Left renal pelvis (tissue), 4 donors: ENCODE data around the gene OR10X1. TPM values are rescaled to one million over a fixed set of nuclear protein-coding genes. Genes with fewer than 3 reads are reported as not detected.

Experiments
- polyA plus RNA-seq, 4 donors: library from polyadenylated mRNA; unstranded; fragments of 120-200 nt; gene quantifications; one replicate each; pipeline ENCODE4 v1.2.1, GENCODE V29; 2013; ENCODE audit not compliant: insufficient read length in 4 of 4

Gene OR10X1
- polyA plus RNA-seq, 4 donors, result not detected

Other genes with a start within 250 kb of the OR10X1 start
- gene CD1B, start 248.4 kb downstream of the OR10X1 start, polyA plus RNA-seq, result not detected
- gene CD1E, start 226.0 kb downstream of the OR10X1 start, polyA plus RNA-seq, result under 1 TPM in 1 of 4 donors, not detected in 3; 0.23 TPM
- not detected for gene OR10T2, start 180.4 kb downstream of the OR10X1 start, polyA plus RNA-seq
- gene OR10K2, start 153.7 kb downstream of the OR10X1 start, polyA plus RNA-seq, result not detected
- gene OR10K1, start 118.1 kb downstream of the OR10X1 start, polyA plus RNA-seq, result not detected
- not detected for gene OR10R2, start 107.7 kb downstream of the OR10X1 start, polyA plus RNA-seq
- under 1 TPM in 1 of 4 donors, not detected in 3; 0.03 TPM for gene OR6Y1, start 25.5 kb downstream of the OR10X1 start, polyA plus RNA-seq
- not detected for gene OR6P1, start 9.3 kb downstream of the OR10X1 start, polyA plus RNA-seq
- under 1 TPM in 3 of 4 donors, not detected in 1; 0.03 to 0.26 (median 0.03) TPM for gene OR10Z1, start 25.4 kb upstream of the OR10X1 start, polyA plus RNA-seq
- 10 to 100 TPM in 1 of 4 donors, 1 to 10 TPM in 3; 1.1 to 11.4 (median 1.4) TPM for gene SPTA1, start 106.8 kb upstream of the OR10X1 start, polyA plus RNA-seq
- gene OR6K2, start 120.8 kb upstream of the OR10X1 start, polyA plus RNA-seq, result not detected
- under 1 TPM in 3 of 4 donors, not detected in 1; 0.08 to 0.13 (median 0.10) TPM for gene OR6K3, start 140.8 kb upstream of the OR10X1 start, polyA plus RNA-seq
- gene OR6K6, start 174.8 kb upstream of the OR10X1 start, polyA plus RNA-seq, result not detected
- gene OR6N1, start 192.3 kb upstream of the OR10X1 start, polyA plus RNA-seq, result not detected
- not detected for gene OR6N2, start 201.3 kb upstream of the OR10X1 start, polyA plus RNA-seq